CD14-positive monocyte (primary cell): ENCODE data around the gene KLRK1. TPM values are rescaled to one million over a fixed set of nuclear protein-coding genes. Genes with fewer than 3 reads are reported as not detected.
"Not testable (repeated sequence)": the region's sequence is repeated elsewhere in the genome, so short reads cannot be mapped to it uniquely, and the experiment has no call there.

Experiments used
- DNase-seq, 3 donors: peaks; one replicate each; pipeline ENCODE4 v3.0.0-alpha.2; 2011 to 2022
- H2AFZ ChIP-seq: 2 replicates; pipeline ENCODE4 v1.6.0; 2012; ENCODE audit warnings: mild to moderate bottlenecking, low read depth, low read length, inconsistent platforms; ENCODE audit not compliant: insufficient read depth, poor library complexity, severe bottlenecking
- H3K27ac ChIP-seq, 2 donors: 1 replicate in 1 of 2; 2 replicates in 1 of 2; pipeline ENCODE4 v1.5.1; 2012 to 2013; ENCODE audit warnings: low read length in 2 of 2, control low read depth in 1 of 2, inconsistent platforms in 1 of 2, low read depth in 1 of 2, mild to moderate bottlenecking in 1 of 2
- H3K27me3 ChIP-seq, 2 donors: one replicate each; pipeline versions ENCODE4 v1.6.0 to v1.6.1; 2011 to 2013; ENCODE audit warnings: low read length in 2 of 2; ENCODE audit not compliant: control insufficient read depth in 2 of 2, insufficient read depth in 2 of 2
- H3K36me3 ChIP-seq, 2 donors: replicated peaks in 1 of 2; 1 replicate in 1 of 2; 2 replicates in 1 of 2; pipeline versions ENCODE4 v1.5.1 to v1.6.1; 2012 to 2013; ENCODE audit warnings: low read length in 2 of 2, control low read depth in 1 of 2, inconsistent platforms in 1 of 2, mild to moderate bottlenecking in 1 of 2; ENCODE audit not compliant: insufficient read depth in 2 of 2, control insufficient read depth in 1 of 2
- H3K4me1 ChIP-seq, 2 donors: 1 replicate in 1 of 2; 2 replicates in 1 of 2; pipeline versions ENCODE4 v1.5.1 to v1.6.1; 2012 to 2013; ENCODE audit warnings: low read length in 2 of 2, control low read depth in 1 of 2, inconsistent platforms in 1 of 2, mild to moderate bottlenecking in 1 of 2, moderate library complexity in 1 of 2; ENCODE audit not compliant: insufficient read depth in 2 of 2, control insufficient read depth in 1 of 2
- H3K4me2 ChIP-seq: replicated peaks from 2 replicates; pipeline ENCODE3; 2012; ENCODE audit warnings: low read length, moderate library complexity, mild to moderate bottlenecking; ENCODE audit not compliant: poor library complexity, severe bottlenecking; ENCODE audit errors: extremely low read depth
- H3K4me3 ChIP-seq, 3 experiments: fragments of 200-600 bp in 1 of 3; sonication (generic) in 1 of 3; replicated peaks in 1 of 3; 1 replicate in 2 of 3; 2 replicates in 1 of 3; pipeline ENCODE4 v1.5.1; 2011 to 2013; ENCODE audit warnings: low read length in 3 of 3, mild to moderate bottlenecking in 3 of 3, control low read depth in 2 of 3, low read depth in 2 of 3, inconsistent platforms in 1 of 3, moderate library complexity in 1 of 3
- H3K79me2 ChIP-seq: 2 replicates; pipeline ENCODE4 v1.6.0; 2012; ENCODE audit warnings: mild to moderate bottlenecking, control low read depth, inconsistent platforms, low read length, moderate library complexity; ENCODE audit not compliant: insufficient read depth
- H3K9ac ChIP-seq: 2 replicates; pipeline ENCODE4 v1.6.0; 2017; ENCODE audit warnings: low read length, mild to moderate bottlenecking; ENCODE audit not compliant: insufficient read depth, poor library complexity, severe bottlenecking
- H3K9me3 ChIP-seq, 2 donors: replicated peaks in 1 of 2; 1 replicate in 1 of 2; 2 replicates in 1 of 2; pipeline versions ENCODE4 v1.5.1 to v1.6.1; 2012 to 2013; ENCODE audit warnings: low read length in 2 of 2, control low read depth in 1 of 2; ENCODE audit not compliant: control insufficient read depth in 1 of 2, insufficient read depth in 1 of 2
- H4K20me1 ChIP-seq: 2 replicates; pipeline ENCODE4 v1.6.0; 2012; ENCODE audit warnings: mild to moderate bottlenecking, low read length, control low read depth, moderate library complexity; ENCODE audit not compliant: insufficient read depth
- H3K27ac Mint-ChIP-seq, 7 donors: one replicate each; pipeline ENCODE4 v1.8.0; 2020; ENCODE audit warnings: mild to moderate bottlenecking in 7 of 7, mixed read lengths in 7 of 7, moderate library complexity in 6 of 7, inconsistent platforms in 2 of 7
- H3K27me3 Mint-ChIP-seq, 3 donors: one replicate each; pipeline ENCODE4 v1.8.0; 2021 to 2022; ENCODE audit warnings: low read depth in 3 of 3, mild to moderate bottlenecking in 3 of 3, mixed read lengths in 3 of 3, moderate library complexity in 3 of 3, inconsistent platforms in 1 of 3
- H3K36me3 Mint-ChIP-seq, 2 donors: one replicate each; pipeline ENCODE4 v1.8.0; 2020; ENCODE audit warnings: mixed read lengths in 2 of 2, inconsistent platforms in 1 of 2, mild to moderate bottlenecking in 1 of 2
- H3K4me1 Mint-ChIP-seq: one replicate; pipeline ENCODE4 v1.8.0; 2020; ENCODE audit warnings: mild to moderate bottlenecking, mixed read lengths
- H3K4me3 Mint-ChIP-seq, 2 donors: one replicate each; pipeline ENCODE4 v1.8.0; 2020; ENCODE audit warnings: mild to moderate bottlenecking in 2 of 2, mixed read lengths in 2 of 2, moderate library complexity in 1 of 2
- H3K9me3 Mint-ChIP-seq, 7 donors: one replicate each; pipeline ENCODE4 v1.8.0; 2020 to 2022; ENCODE audit warnings: mixed read lengths in 7 of 7, mild to moderate bottlenecking in 6 of 7, moderate library complexity in 6 of 7, inconsistent platforms in 2 of 7
- CTCF ChIP-seq: fragments of 200-600 bp; IDR thresholded peaks from one replicate; pipeline ENCODE4 v1.8.0; 2022; ENCODE audit warnings: antibody characterized with exemption, mild to moderate bottlenecking
- WGBS: methylation state at CpG from one replicate; pipeline ENCODE4 v1.1.5; 2013; ENCODE audit warnings: missing lambda C conversion rate; ENCODE audit not compliant: insufficient coverage; 5-methylcytosine and 5-hydroxymethylcytosine counted together
- intact Hi-C, 2 donors: fragments of 100-400 bp; cut with micrococcal nuclease; formaldehyde crosslinking; loops; one replicate each; pipeline versions ENCODE4 v1.15.0 to v1.15.1; 2023
- polyA plus RNA-seq, 3 donors: library from polyadenylated mRNA; depleted of rRNA in 1 of 3; unstranded in 2 of 3; stranded (reverse) in 1 of 3; fragments of 300-500 nt in 2 of 3; fragments of >200 nt in 1 of 3; fragmentation: Illumina TruSeq in 2 of 3; gene quantifications; 1 replicate in 2 of 3; 2 replicates in 1 of 3; pipeline ENCODE4 v1.2.3, GENCODE V29; 2012 to 2021

Gene KLRK1
- polyA plus RNA-seq, 3 donors = 0.05 to 1.3 (median 1.3) TPM

DNA sequence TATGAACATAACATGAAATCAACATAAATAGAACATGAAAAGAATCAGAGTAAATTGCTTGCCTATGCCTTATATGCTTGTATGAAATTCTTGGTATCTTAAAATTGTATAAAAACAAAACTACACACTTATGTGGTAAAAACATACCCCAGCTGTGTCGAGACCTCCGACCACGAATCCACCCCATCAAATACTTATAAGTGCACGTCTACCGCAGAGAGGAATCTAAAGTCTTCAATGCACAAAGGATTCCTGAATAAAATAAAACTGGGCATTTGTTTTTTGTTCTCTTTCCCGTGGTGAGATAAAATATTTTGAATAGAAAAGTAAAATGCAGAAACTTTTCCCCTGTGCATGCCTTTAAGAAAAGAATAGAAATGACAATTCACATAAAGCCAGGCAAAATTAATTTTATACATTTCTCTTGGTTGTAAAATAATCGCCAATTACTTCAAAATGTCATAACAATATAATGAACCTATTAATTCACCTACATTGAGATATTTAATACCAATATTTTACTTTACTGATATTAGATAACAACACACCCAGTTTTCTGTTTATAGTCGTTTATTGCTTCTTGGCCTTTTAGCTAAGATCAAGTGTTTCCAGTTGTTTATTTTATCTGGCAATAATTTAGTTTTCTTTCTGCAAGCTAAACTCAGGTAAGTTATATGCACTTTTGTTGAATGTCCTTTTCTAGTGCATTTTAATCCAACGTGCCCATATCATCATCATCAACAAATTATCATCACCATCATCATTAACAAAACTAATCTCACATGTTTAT, 1.0 kb downstream of the KLRK1 start:
- intact Hi-C loops = no loop called here
- WGBS = 100% methylated on average over 1 of the region's 9 CpGs

DNA sequence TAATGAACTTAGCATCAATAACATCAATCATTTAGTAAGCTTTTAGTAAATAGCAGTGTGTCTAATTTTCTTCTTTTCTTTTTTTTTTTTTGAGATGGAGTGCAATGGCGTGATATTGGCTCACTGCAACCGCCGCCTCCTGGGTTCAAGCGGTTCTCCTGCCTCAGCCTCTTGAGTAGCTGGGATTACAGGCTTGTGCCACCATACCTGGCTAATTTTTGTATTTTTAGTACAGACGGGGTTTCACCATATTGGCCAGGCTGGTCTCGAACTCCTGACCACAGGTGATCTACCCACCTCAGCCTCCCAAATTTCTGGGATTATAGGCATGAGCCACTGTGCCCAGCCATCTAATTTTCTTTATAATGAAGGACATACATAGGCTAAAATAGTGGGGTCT, 2.3 kb downstream of the KLRK1 start:
- Mint-ChIP-seq H3K4me1 (peaks cover 15% of the 10 kb centered on the region), H3K27me3 (peaks cover 7 to 19% (median 11%) of the 10 kb centered on the region in 3 donors)
- H3K4me2 ChIP-seq, H3K27ac Mint-ChIP-seq, H3K36me3 Mint-ChIP-seq, H3K9ac ChIP-seq, H2AFZ ChIP-seq, H3K4me3 Mint-ChIP-seq, DNase-seq, intact Hi-C loops, H3K36me3 ChIP-seq, H3K9me3 Mint-ChIP-seq, H3K9me3 ChIP-seq, H3K79me2 ChIP-seq, H3K4me1 ChIP-seq, H3K4me3 ChIP-seq, H4K20me1 ChIP-seq, H3K27ac ChIP-seq: not testable (repeated sequence)
- peaks cover 0 to 24% of the 10 kb centered on the region in 2 donors for H3K27me3 ChIP-seq
- no CpG with 5 or more reads among the region's 6 CpGs for WGBS

More for the DNA sequence above, 1.0 kb downstream of the KLRK1 start:
- peak overlapping the region in 1 of 7 donors; percentile 4 for H3K27ac Mint-ChIP-seq
- no peak overlapping the region for H2AFZ ChIP-seq
- no peak overlapping the region for H3K27ac ChIP-seq
- no peak overlapping the region for H3K9ac ChIP-seq
- no peaks in the 10 kb centered on the region for H3K9me3 ChIP-seq
- no peaks in the 10 kb centered on the region for H3K36me3 Mint-ChIP-seq
- peaks cover 7 to 19% (median 11%) of the 10 kb centered on the region in 3 donors for H3K27me3 Mint-ChIP-seq
- peaks cover 18% of the 10 kb centered on the region in 2 donors for H3K4me1 ChIP-seq
- H3K27me3 ChIP-seq = peaks cover 0 to 24% of the 10 kb centered on the region in 2 donors
- H3K4me2 ChIP-seq = no peak overlapping the region
- H3K36me3 ChIP-seq = no peaks in the 10 kb centered on the region
- no peak overlapping the region for H3K4me3 ChIP-seq
- H3K4me3 Mint-ChIP-seq = peak overlapping the region in 1 of 2 donors; percentile 35
- no peak for TF ChIP-seq CTCF
- peaks cover 27% of the 10 kb centered on the region for H3K4me1 Mint-ChIP-seq
- H3K9me3 Mint-ChIP-seq = peaks cover 0 to 5% (median 3%) of the 10 kb centered on the region in 7 donors
- no peak for DNase-seq
- no peaks in the 10 kb centered on the region for H4K20me1 ChIP-seq
- no peaks in the 10 kb centered on the region for H3K79me2 ChIP-seq
